Loucy (cell line): Measurements from ENCODE around the gene GNAQ.

Source experiments
- H2AFZ ChIP-seq: fragments of 200-600 bp; sonication (generic); 2 replicates; pipeline ENCODE4 v1.6.0; 2016; ENCODE audit warnings: antibody characterized with exemption, mild to moderate bottlenecking, low read length, moderate library complexity
- H3F3A ChIP-seq: fragments of 200-600 bp; 2 replicates; pipeline ENCODE4 v1.6.0; 2016; ENCODE audit warnings: antibody characterized with exemption, low read depth, mild to moderate bottlenecking
- H3K27me3 ChIP-seq: fragments of 200-600 bp; sonication (generic); 2 replicates; pipeline ENCODE4 v1.6.1; 2014; ENCODE audit warnings: low read length, mild to moderate bottlenecking; ENCODE audit not compliant: insufficient read depth, poor library complexity, severe bottlenecking
- H3K36me3 ChIP-seq: fragments of 200-600 bp; sonication (generic); 2 replicates; pipeline ENCODE4 v1.6.1; 2016; ENCODE audit warnings: low read length; ENCODE audit not compliant: insufficient read depth
- H3K4me1 ChIP-seq: fragments of 200-600 bp; sonication (generic); 2 replicates; pipeline ENCODE4 v1.5.1; 2014; ENCODE audit warnings: low read length, mild to moderate bottlenecking; ENCODE audit not compliant: insufficient read depth, poor library complexity, severe bottlenecking
- H3K4me2 ChIP-seq: fragments of 200-600 bp; sonication (generic); 2 replicates; pipeline ENCODE4 v1.6.0; 2014; ENCODE audit warnings: antibody characterized with exemption, low read length, low read depth, mild to moderate bottlenecking; ENCODE audit not compliant: poor library complexity, severe bottlenecking
- H3K4me3 ChIP-seq: fragments of 200-600 bp; sonication (generic); 2 replicates; pipeline ENCODE4 v1.5.1; 2014; ENCODE audit warnings: low read length, mild to moderate bottlenecking, mixed read lengths; ENCODE audit not compliant: poor library complexity, severe bottlenecking
- H3K79me2 ChIP-seq: fragments of 200-600 bp; sonication (generic); 2 replicates; pipeline ENCODE4 v1.6.1; 2014; ENCODE audit warnings: low read length; ENCODE audit not compliant: insufficient read depth
- H3K9ac ChIP-seq: fragments of 200-600 bp; sonication (generic); 2 replicates; pipeline ENCODE4 v1.6.0; 2014; ENCODE audit warnings: mild to moderate bottlenecking, low read depth, low read length, moderate library complexity; ENCODE audit not compliant: poor library complexity, severe bottlenecking
- H3K9me2 ChIP-seq: fragments of 200-600 bp; sonication (generic); replicated peaks from 2 replicates; pipeline ENCODE4 v1.6.1; 2016; ENCODE audit warnings: low read depth, low read length, mixed read lengths
- H3K9me3 ChIP-seq: fragments of 200-600 bp; sonication (generic); 2 replicates; pipeline ENCODE4 v1.6.1; 2014; ENCODE audit warnings: mild to moderate bottlenecking, antibody characterized with exemption, low read length, low read depth; ENCODE audit not compliant: insufficient read depth
- H4K20me1 ChIP-seq: fragments of 200-600 bp; sonication (generic); 2 replicates; pipeline ENCODE4 v1.6.0; 2014; ENCODE audit warnings: antibody characterized with exemption, low read length, mild to moderate bottlenecking; ENCODE audit not compliant: insufficient read depth, poor library complexity, severe bottlenecking
- CTCF ChIP-seq: fragments of 200-600 bp; sonication (generic); conservative IDR thresholded peaks from 2 replicates; pipeline ENCODE4 v1.5.1; 2014; ENCODE audit warnings: mild to moderate bottlenecking, antibody characterized with exemption, low read length
- EZH2phosphoT487 ChIP-seq: fragments of 200-600 bp; IDR thresholded peaks from 2 replicates; pipeline ENCODE4 v1.6.1; 2018; ENCODE audit warnings: antibody characterized with exemption, mild to moderate bottlenecking, moderate library complexity, borderline replicate concordance

GNAQ gene

GRCh38 chr9:77838986-77839385 lies 192.6 kb downstream of the GNAQ start:
- peaks cover 7% of the 10 kb centered on the region; the same call in 1 of the 2 replicates for H3K36me3 ChIP-seq
- no peaks in the 10 kb centered on the region for H3K27me3 ChIP-seq
- H3K9me3 ChIP-seq: no peaks in the 10 kb centered on the region
- no peak overlapping the region for H3K4me2 ChIP-seq
- peaks cover 34% of the 10 kb centered on the region for H4K20me1 ChIP-seq
- TF ChIP-seq EZH2phosphoT487 (no peak), CTCF (no peak)
- H3F3A ChIP-seq: no peaks in the 10 kb centered on the region; the same call in 1 of the 2 replicates
- no peak overlapping the region for H2AFZ ChIP-seq
- no peak overlapping the region for H3K9ac ChIP-seq
- H3K79me2 ChIP-seq: peaks cover 87% of the 10 kb centered on the region
- no peaks in the 10 kb centered on the region for H3K9me2 ChIP-seq
- peaks cover 27% of the 10 kb centered on the region for H3K4me1 ChIP-seq
- no peak overlapping the region for H3K4me3 ChIP-seq

DNA sequence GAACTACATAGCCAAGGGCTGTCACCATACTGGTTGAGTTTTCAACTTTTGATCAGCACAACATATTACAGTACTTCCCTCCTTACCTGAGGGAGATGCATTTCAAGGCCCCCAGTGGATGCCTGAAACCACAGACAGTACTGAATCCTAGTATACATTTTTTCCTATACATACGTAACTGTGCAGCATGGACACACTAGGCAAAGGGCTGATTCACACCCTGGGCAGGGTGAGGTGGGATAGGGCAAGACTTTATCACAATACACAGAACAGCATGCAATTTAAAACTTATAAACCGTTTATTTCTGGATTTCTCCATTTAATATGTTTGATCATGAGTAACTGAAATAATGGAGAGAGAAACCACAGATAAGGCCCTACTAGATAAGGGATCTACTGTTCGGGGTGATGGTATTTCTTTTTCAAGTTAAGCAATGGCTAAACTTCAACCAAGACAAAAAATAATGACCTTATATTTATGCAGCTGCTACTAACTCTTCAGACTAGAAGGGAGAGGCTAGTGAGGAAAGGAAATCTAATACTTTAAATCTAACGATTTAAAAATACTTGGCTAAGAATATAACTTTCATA lies 196.6 kb downstream of the GNAQ start:
- Histone ChIP-seq H3K4me1 (peaks cover 18% of the 10 kb centered on the region), H3K4me2 (no peak overlapping the region), H3K9ac (no peak overlapping the region), H4K20me1 (peaks cover 25% of the 10 kb centered on the region), H2AFZ (no peak overlapping the region), H3K4me3 (no peak overlapping the region), H3K79me2 (peaks cover 84% of the 10 kb centered on the region), H3K27me3 (no peaks in the 10 kb centered on the region), H3K9me3 (no peaks in the 10 kb centered on the region), H3K9me2 (no peaks in the 10 kb centered on the region), H3F3A (no peaks in the 10 kb centered on the region), H3K36me3 (peaks cover 13% of the 10 kb centered on the region; the same call in 1 of the 2 replicates)
- no peak for TF ChIP-seq EZH2phosphoT487
- no peak for TF ChIP-seq CTCF

- Histone ChIP-seq H3K4me3 (no peak overlapping the region), H2AFZ (no peak overlapping the region), H3K27me3 (no peaks in the 10 kb centered on the region), H3K79me2 (peaks cover 84% of the 10 kb centered on the region), H3K4me2 (no peak overlapping the region), H3F3A (no peaks in the 10 kb centered on the region), H4K20me1 (peaks cover 18% of the 10 kb centered on the region), H3K36me3 (peaks cover 9% of the 10 kb centered on the region; the same call in 1 of the 2 replicates), H3K9me2 (no peaks in the 10 kb centered on the region), H3K4me1 (peaks cover 25% of the 10 kb centered on the region), H3K9me3 (no peaks in the 10 kb centered on the region), H3K9ac (no peak overlapping the region)
- TF ChIP-seq CTCF: no peak
- no peak for TF ChIP-seq EZH2phosphoT487
These were observed 197.8 kb downstream of the GNAQ start for GRCh38 chr9:77833561-77834429.
